ENCODE results near the gene CCZ1. TPM values are rescaled to one million over a fixed set of nuclear protein-coding genes. Genes with fewer than 3 reads are reported as not detected.
A peak's percentile ranks its signal among the peaks of the same experiment; 100 is the strongest.
"Not testable (repeated sequence)": the region's sequence is repeated elsewhere in the genome, so short reads cannot be mapped to it uniquely, and the experiment has no call there.

CCZ1 gene
- polyA plus RNA-seq, 3 donors: 74.0 to 88.6 (median 85.9) TPM

DNA sequence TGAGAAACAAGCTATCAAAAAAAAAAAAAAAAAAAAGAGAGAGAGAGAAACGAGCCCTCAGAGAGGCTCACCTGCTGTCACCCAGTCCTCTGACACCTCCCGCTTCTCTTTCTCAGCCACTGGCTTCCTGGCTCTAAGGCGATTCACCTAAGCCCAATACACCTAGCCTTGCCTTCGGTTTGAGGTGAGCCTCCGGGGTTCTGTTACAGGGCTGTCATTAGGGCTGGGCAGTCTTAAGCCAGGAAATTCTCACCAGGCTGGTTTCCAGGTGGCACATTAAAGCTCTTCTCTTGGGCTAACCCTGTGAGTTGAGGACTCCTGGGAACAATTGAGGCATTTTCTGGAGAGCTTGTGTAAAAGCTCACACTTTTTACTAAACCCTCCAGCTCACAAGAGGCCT lies 10.5 kb upstream of the CCZ1 start:
- DNase-seq (ENCODE audit: extremely low read depth in 1 of 11, low read depth in 9 of 11, low spot score in 4 of 11): not testable (repeated sequence)

- DNase-seq (ENCODE audit: extremely low read depth in 1 of 11, low read depth in 9 of 11, low spot score in 4 of 11): not testable (repeated sequence)
Observed at GRCh38 chr7:5890244-5890643, 8.3 kb upstream of the CCZ1 start.

- DNase-seq (ENCODE audit: extremely low read depth in 1 of 11, low read depth in 9 of 11, low spot score in 4 of 11): no peak
Observed at GRCh38 chr7:5892498-5892897, 6.0 kb upstream of the CCZ1 start.

GRCh38 chr7:5897369-5897919 lies 1.1 kb upstream of the CCZ1 start:
- DNase-seq (ENCODE audit: extremely low read depth in 1 of 11, low read depth in 9 of 11, low spot score in 4 of 11): not testable (repeated sequence)

DNA sequence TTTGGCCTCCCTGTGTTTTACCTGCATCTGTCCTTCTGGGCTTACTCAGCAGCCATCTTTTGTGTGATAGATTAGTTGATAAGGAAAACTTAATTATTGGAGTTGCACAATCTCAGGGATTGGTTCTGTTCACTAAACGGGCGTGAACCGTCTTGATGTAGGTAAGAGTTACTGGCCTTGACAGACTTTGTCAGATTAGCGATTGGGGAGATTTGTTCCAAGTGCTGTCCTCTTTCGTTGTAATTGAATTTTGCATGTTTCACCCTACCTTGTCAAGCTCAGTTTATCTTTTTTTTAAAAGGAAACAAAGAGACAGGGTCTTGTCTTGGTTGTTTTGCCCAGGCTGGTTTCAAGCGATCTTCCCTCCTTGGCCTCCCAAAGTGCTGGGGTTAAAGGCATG lies 4.5 kb downstream of the CCZ1 start:
- not testable (repeated sequence) for DNase-seq (ENCODE audit: extremely low read depth in 1 of 11, low read depth in 9 of 11, low spot score in 4 of 11)

DNA sequence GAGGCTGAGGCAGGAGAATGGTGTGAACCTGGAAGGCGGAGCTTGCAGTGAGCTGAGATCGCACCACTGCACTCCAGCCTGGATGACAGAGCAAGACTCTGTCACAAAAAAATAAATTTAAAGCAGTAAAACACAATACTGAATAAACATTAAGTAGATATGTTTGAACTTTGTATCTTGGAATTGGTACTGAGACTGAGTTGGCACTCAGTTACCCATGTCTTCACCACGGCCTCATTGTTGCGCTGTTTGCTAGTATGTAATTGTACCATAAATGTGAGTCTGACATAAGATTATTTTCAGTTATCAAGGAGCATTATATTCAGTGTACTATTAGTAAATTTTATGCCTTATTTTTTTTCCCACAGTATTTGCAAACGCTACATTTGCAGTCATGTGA lies 6.2 kb downstream of the CCZ1 start:
- DNase-seq (ENCODE audit: extremely low read depth in 1 of 11, low read depth in 9 of 11, low spot score in 4 of 11): not testable (repeated sequence)

- DNase-seq (ENCODE audit: extremely low read depth in 1 of 11, low read depth in 9 of 11, low spot score in 4 of 11): not testable (repeated sequence)
Observed at GRCh38 chr7:5908835-5909234, 10.3 kb downstream of the CCZ1 start.

DNA sequence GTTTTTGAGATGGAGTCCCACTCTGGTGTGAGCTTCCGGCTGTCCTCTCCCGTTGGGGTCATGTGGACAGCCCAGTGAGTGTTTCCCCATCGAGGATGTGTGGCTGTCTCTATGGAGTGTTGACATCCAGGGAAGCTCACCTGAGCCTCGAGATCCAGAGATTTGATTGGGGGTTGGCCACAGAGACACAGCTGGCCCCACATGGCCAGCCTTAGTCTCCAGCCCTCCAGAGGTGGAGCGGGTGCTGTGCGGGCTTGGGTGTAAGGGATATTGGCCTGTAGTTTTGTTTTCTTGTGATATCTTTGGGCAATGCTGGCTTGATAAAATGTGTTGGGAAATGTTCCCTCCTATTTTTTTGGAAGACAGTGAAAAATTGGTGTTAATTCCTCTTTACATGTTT lies 18.0 kb downstream of the CCZ1 start:
- not testable (repeated sequence) for DNase-seq (ENCODE audit: extremely low read depth in 1 of 11, low read depth in 9 of 11, low spot score in 4 of 11)

- DNase-seq (ENCODE audit: extremely low read depth in 1 of 11, low read depth in 9 of 11, low spot score in 4 of 11): not testable (repeated sequence)
Observed at GRCh38 chr7:5924180-5924579, 25.6 kb downstream of the CCZ1 start.

GRCh38 chr7:5924630-5925029 lies 26.1 kb downstream of the CCZ1 start:
- not testable (repeated sequence) for DNase-seq (ENCODE audit: extremely low read depth in 1 of 11, low read depth in 9 of 11, low spot score in 4 of 11)

DNA sequence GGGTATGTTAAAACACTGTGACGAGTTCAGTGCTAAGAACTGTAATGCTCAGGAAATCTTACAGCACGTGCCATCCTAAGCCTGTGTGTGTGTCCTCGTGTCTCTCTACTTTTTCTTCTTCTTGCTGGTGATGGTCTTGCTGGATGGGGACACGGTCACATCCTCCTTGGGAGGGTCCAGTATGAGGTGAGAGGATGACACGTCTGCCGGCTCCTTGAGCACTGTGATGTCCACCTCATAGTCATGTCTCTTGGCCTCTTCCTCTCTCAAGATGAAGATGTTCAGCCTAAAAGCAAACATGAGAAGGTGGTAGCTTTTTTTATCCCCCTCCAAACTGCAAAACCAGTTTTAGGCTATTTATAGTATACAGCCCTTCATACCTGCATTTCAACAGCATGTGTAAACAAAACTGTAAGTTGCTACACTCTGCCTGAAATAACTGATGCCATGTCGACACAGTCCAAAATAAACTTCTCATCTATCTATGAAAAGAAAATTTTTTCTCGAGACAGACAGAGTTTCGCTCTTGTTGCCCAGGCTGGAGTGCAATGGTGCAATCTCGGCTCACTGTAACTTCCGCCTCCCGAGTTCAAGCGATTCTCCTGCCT lies 27.8 kb downstream of the CCZ1 start:
- DNase-seq (ENCODE audit: extremely low read depth in 1 of 11, low read depth in 9 of 11, low spot score in 4 of 11): not testable (repeated sequence)

DNA sequence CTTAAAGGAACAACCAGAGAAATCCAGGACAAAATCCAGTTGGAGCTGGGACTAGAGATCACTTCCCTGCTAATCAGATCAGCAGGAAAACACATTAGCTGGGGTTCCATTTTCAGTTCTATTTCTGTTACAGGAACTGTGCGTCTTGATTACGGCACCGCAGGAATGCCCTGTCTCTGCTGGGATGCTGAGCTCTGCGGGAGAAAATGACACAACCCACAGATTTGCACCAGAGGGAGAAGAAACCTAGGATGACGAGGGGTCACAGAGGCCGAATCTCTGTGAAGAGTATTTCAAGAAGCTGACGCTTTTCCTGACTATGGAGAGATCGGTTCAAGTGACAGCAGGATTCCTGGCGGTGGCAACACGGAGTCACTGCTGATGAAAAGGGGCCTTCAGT lies 31.8 kb downstream of the CCZ1 start:
- DNase-seq (ENCODE audit: extremely low read depth in 1 of 11, low read depth in 9 of 11, low spot score in 4 of 11): not testable (repeated sequence)

GRCh38 chr7:5931250-5931649 lies 32.7 kb downstream of the CCZ1 start:
- not testable (repeated sequence) for DNase-seq (ENCODE audit: extremely low read depth in 1 of 11, low read depth in 9 of 11, low spot score in 4 of 11)

GRCh38 chr7:5931905-5932644 lies 33.5 kb downstream of the CCZ1 start:
- DNase-seq (ENCODE audit: extremely low read depth in 1 of 11, low read depth in 9 of 11, low spot score in 4 of 11): peak in 3 of 11 donors; percentile 1 to 8 (median 4)

- not testable (repeated sequence) for DNase-seq (ENCODE audit: extremely low read depth in 1 of 11, low read depth in 9 of 11, low spot score in 4 of 11)
Observed at GRCh38 chr7:5934945-5935450, 36.5 kb downstream of the CCZ1 start.

GRCh38 chr7:5963205-5963604 lies 64.7 kb downstream of the CCZ1 start:
- DNase-seq (ENCODE audit: extremely low read depth in 1 of 11, low read depth in 9 of 11, low spot score in 4 of 11): not testable (repeated sequence)

DNA sequence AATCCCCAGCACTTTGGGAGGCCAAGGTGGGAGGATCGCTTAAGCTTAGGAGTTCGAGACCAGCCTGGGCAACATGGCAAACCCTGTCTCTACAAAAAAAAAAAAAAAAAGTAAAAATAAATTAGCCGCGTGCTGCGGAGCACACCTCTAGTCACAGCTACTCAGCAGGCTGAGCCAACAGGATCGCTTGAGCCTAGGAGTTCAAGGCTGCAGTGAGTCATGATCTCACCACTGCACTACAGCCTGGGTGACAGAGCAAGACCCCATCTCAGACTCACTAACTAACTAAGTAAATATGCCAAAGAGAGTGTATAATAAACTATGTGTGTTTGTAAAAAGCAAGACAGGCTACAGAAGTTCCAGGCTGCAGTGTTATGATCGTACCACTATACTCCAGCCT lies 65.3 kb downstream of the CCZ1 start:
- not testable (repeated sequence) for DNase-seq (ENCODE audit: extremely low read depth in 1 of 11, low read depth in 9 of 11, low spot score in 4 of 11)

DNA sequence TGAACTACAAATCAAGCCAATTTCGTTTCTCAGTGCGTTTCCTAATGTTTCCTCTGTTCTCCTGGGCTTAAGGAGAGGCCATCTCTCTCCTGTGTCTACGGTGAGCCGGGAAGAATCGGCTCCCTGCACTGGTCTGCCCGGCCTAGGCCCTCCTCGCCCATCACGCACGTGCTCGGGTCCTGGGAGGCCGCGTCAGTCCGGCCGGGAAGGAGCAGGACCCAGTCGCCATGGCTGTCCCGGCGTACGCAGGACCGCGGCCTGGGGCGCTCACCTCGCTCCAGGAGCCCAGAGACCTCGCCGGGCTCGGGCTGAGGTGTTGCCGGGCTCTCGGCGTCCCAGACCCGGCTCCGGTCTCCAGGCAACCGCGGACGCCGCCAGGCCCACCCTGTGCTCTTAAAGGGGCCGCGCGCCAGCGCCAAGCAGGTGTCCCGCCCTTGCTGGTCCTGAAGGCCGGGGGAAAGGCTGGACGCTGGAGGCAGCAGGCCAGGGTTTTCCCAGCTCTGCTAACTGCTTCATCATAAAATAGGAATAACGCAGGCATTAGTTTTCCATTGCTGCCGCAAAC lies 71.9 kb downstream of the CCZ1 start, which contains the start of gene RSPH10B:
Gene RSPH10B, minus strand, starts transcription at position 343 of the 565 bp plus-strand sequence. CDS start 3,573 bp downstream, outside the sequence.
- not testable (repeated sequence) for DNase-seq (ENCODE audit: extremely low read depth in 1 of 11, low read depth in 9 of 11, low spot score in 4 of 11)

- not testable (repeated sequence) for DNase-seq (ENCODE audit: extremely low read depth in 1 of 11, low read depth in 9 of 11, low spot score in 4 of 11)
Observed at GRCh38 chr7:5973580-5973979, 75.0 kb downstream of the CCZ1 start.
